Measurements from ENCODE around the gene CMC1.

Gene CMC1

GRCh38 chr3:28308196-28308595, 66.8 kb downstream of the CMC1 start:
- peak; percentile 53 for FAIRE-seq

GRCh38 chr3:28315711-28316110, 74.3 kb downstream of the CMC1 start:
- no peak for FAIRE-seq

GRCh38 chr3:28316226-28316625, 74.8 kb downstream of the CMC1 start:
- no peak for FAIRE-seq

DNA sequence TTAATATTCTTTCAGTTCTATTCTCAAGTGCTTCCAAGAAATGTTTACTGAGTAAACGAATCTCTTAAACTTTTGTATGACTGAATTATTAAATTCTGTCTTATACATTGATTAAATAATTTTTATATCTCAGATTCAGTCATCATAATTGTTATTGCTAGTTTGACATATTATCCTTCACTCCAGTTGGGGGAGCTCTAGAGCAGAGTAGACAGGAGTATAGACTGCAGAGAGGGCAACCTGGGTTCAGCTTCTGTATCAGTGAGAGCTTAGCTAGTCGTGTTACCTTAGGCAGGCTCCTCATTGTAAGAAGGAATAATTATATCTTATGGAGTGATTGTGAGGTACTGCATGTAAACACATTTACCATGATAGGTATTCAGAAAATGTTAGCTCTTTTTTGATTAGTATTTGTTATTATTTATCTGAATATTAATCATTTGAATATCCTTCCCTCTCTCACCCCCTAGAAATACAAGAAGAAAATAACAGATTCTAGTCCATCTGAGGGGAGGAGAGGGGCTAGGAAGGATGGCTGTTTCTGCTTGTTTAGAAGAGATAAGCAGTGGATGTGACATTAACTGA, 76.1 kb downstream of the CMC1 start:
- peak; percentile 93 for FAIRE-seq

GRCh38 chr3:28320981-28321380, 79.6 kb downstream of the CMC1 start:
- no peak for FAIRE-seq

GRCh38 chr3:28322464-28322863, 81.0 kb downstream of the CMC1 start:
- no peak for FAIRE-seq

DNA sequence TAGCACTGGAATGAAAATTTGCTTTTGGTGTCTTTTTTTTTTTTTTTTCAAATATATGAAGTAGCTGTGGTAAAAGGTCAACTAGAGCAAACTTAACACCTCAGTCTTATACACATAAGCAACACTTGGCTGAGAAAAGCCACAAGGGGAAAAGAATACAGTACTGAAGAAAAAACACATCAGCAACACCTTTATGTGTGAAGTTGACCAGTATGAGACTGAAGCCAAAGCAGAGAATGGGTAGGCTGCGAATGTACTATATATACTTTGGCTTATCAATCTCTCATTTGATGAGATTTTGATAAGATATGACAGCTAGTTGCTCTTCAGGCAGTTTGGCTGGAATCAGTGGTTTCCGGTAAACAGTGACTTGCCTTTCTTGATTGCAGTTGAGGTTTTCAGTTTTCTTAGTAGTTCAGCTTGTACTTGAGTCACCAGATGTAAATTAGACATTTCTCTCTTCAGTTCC, 85.1 kb downstream of the CMC1 start:
- no peak for FAIRE-seq

DNA sequence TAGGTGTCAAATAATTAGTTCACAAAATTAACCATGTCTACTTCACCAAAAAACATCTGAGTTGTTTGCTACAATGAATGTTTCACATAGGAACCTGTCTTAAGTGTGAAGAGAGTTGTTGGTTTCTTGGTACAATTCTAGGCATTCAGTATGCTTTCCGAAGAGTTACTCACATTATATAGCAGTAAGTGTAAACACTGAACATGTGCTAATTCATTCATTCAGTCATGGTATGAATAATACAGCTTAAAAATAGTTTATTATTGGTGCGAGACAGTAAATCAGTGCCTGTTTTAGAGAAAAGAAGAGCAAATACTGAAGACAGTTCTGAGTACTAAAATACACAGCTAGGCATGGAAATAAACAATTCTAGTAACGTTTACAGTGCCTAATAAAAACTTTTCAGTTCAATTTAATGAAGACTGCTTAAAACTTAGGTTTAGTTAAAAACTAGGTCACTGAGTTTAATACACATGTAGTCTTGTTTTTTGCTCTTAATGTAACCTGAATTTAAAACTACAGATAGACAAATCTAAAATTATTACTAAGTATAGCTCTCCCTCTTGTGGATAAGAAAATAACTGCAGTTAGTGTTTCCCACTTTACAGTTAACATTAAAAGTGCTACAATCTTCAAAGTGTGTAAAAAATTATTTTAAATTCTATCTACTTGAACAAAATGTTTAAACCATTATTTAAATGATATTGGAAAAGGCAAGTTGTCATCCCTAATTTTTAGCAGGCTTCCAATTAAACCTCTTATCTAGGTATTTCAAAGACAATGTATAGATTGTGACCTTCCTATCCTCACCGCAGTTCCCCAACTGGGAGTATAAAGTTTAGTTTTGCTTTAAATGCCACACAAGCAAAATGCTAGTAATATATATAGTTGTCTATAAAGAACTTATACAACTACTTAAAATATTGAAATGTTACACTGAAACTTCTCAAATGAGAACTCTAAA, 87.1 kb downstream of the CMC1 start:
- peak; percentile 98 for FAIRE-seq

DNA sequence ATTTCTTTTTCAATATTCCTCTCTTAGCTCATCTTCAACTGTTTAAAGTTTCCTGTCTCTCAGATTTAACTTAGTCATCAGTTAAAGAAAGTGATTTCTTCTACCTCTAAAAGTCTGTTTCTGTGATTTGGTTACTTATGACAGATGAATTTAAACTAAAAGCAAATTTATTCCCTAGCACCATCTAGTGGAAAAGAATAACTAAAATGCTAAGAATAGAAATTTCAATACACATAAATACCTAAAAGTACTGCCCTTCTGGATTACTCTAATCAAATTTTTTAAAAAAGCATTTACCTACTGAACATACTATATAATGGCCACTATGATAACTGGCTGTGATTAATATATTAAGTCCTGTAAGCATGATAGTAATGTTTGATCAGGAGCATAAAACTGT, 93.1 kb downstream of the CMC1 start:
- FAIRE-seq, result peak; percentile 96

DNA sequence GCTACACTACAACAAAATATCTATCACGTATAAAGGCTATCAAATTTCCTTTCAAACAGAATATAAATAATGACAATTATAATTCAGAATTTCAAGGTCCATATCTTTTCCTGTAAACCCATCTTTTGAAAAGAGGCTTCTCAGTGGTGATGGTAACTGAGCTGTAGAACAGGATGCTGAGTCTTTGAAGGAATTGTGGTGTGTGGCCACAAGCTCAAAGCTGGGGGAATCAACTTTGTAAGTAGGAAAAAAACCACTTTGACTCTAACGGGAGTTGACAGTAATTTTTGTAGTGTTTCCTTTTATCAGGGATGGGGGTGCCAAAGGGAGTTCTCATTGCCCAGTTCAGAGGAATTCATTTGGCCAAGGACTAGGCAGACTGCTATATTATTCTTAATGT, 93.8 kb downstream of the CMC1 start:
- no peak for FAIRE-seq

DNA sequence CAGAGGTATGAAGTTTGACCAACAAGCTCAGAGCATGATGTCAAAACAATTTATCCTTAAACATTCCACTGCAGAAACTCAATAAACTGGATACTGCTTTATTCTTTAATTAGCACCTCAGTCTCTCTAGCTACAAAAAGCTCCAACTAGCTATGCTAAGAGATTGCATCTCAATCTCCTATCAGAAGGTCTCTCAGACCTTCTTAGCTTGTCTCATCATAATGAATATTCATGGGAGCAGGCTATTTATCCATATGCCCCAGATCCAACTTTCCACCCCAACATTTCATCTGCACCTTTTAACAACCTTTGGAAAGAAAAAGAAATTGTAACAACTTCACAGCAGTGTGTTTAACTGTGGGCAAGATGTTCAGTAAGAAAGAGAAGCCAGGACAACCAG, 95.8 kb downstream of the CMC1 start:
- FAIRE-seq, result no peak

GRCh38 chr3:28343144-28343543, 101.7 kb downstream of the CMC1 start:
- FAIRE-seq, result no peak

GRCh38 chr3:28345690-28346089, 104.3 kb downstream of the CMC1 start:
- no peak for FAIRE-seq

DNA sequence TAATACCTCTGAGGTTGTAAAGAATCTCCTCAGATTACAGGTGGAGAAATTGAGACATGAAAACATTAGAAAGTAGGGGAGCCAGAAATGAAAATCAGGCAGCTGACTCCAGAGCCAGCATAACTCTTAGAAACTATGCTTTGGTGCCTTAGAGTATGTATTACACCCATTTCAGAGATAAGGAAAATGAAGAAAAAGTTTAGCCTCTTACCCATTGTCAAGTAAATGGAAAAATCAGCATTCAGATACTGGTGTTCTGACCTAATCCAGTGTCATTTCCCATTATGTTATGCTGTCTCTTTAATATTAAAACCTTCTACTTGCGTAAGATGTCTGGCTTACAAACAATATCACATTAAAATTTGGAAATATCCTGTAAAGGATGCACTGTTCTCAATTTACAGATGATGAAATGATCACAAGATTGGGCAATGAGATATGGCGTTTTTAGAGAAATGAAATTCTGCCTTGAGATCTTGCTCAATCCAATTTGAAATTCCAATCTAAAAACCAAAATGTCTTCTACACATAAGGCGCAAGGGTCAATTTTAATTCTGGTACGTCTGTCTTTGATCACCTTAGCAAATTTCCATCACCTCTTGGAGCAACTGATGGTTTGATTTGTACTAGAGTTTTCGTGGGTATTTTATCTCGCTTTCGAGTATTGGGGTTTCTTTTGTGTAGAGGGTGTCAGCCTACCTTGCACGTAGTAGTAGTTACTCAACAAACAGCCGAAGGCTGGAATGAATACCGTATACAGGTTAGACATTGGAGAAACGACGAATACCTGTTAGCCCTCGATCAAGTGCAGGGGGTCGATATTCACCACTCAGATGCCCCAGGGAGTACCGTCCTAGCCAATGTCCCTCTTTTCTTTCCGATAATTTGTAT, 106.2 kb downstream of the CMC1 start:
- no peak for FAIRE-seq

DNA sequence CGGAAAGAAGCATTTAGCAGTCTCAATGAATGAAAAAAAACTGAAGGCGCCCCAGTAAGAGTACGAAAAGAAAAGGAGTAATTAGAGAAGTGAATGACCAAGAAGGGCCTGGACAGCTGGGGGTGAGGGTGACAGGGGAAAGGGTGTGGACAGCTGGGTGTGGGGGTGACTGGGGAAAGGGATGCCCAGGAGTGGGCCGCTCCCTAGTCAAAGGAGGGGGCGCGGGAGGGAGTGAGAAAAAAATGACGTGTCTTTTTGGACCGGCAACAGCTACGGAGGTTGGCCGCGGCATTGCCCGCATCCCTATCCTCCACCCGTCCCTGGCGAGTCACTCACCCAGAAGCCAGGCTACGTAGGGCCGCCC, 106.8 kb downstream of the CMC1 start:
- no peak for FAIRE-seq

- FAIRE-seq, result peak; percentile 93
Measured at GRCh38 chr3:28348629-28349468, 107.4 kb downstream of the CMC1 start, which contains the start of the genes AZI2 and ZCWPW2. Gene AZI2 (minus strand): TSS chr3:28348824. CDS start chr3:28340617, 8,207 bp downstream. Gene ZCWPW2 (plus strand): TSS chr3:28348721. CDS start chr3:28413069, 64,348 bp downstream.

DNA sequence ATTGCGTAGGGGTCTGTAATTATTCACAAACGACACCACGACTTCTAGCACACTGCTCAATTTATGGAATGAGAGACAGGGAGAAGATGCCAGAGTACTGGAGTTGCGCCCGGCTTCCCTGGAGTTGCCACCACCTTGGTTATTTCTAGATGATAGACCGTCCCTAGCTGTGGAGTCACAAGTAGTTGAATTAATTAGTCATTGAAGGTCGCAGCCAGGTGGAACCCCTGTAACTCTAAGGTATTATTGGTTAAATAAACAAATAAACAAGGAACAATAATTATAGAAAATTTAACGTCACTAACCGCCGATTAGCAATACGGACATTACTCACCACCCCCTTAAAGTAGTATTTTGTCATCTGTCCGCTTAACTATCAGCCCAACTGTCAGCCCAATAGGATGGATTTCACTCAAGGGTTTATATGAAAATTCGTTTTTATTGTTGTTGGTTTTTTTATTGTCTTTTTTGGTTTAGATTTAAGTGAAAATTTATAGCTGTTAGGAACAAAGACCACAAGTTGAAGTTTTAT, 108.1 kb downstream of the CMC1 start:
- no peak for FAIRE-seq
